Panc1 (cell line): ENCODE data around the gene LARP4B. TPM values are rescaled to one million over a fixed set of nuclear protein-coding genes. Genes with fewer than 3 reads are reported as not detected.

Source experiments
- ATAC-seq: fragments of 200-7000 bp; cut with Tn5 transposase; 2 replicates; pipeline ENCODE4 v1.9.1; 2020; ENCODE audit warnings: mild to moderate bottlenecking, moderate library complexity
- BruUV-seq: library from RNA; stranded (reverse); fragments of 400-500 nt; replicated peaks from 2 replicates; lab custom pipeline; 2021; lab: Mats Ljungman, UMichigan
- CTCF ChIA-PET: fragments of 300-600 bp; sonication (Branson Sonifier 250); formaldehyde crosslinking; loops from one replicate; lab custom pipeline; 2022; ENCODE audit warnings: antibody characterized with exemption; lab: Charles Lee
- POLR2A ChIA-PET: fragments of 300-600 bp; sonication (Branson Sonifier 250); formaldehyde crosslinking; loops from one replicate; lab custom pipeline; 2022; ENCODE audit warnings: antibody characterized with exemption; lab: Charles Lee
- DNase-seq: peaks from one replicate; pipeline ENCODE4 v3.0.0-alpha.2; 2010; ENCODE audit warnings: low read depth, low spot score
- H3K27ac ChIP-seq: 2 replicates; pipeline ENCODE4 v1.5.1; 2011; ENCODE audit warnings: mild to moderate bottlenecking, low read length, inconsistent platforms
- H3K27me3 ChIP-seq: fragments of 200-500 bp; sonication (Bioruptor generic); 2 replicates; pipeline ENCODE4 v1.6.0; 2014; ENCODE audit warnings: low read length, inconsistent platforms; ENCODE audit not compliant: control insufficient read depth, insufficient read depth
- H3K36me3 ChIP-seq: fragments of 200-500 bp; sonication (Bioruptor generic); 2 replicates; pipeline ENCODE4 v1.5.1; 2014; ENCODE audit warnings: inconsistent platforms, mild to moderate bottlenecking, low read length, moderate library complexity; ENCODE audit not compliant: control insufficient read depth, insufficient read depth
- H3K4me1 ChIP-seq: 2 replicates; pipeline ENCODE4 v1.5.1; 2011; ENCODE audit warnings: inconsistent platforms, mild to moderate bottlenecking, low read length, moderate library complexity; ENCODE audit not compliant: control insufficient read depth, insufficient read depth
- H3K4me3 ChIP-seq, 2 experiments: 2 replicates each; pipeline ENCODE4 v1.5.1; 2011 to 2012; ENCODE audit warnings: low read depth in 2 of 2, low read length in 2 of 2, mild to moderate bottlenecking in 2 of 2, inconsistent platforms in 1 of 2, moderate library complexity in 1 of 2
- H3K9me3 ChIP-seq: fragments of 200-500 bp; sonication (Bioruptor generic); 2 replicates; pipeline ENCODE4 v1.5.1; 2014; ENCODE audit warnings: low read depth, mild to moderate bottlenecking, inconsistent platforms, low read length, moderate library complexity; ENCODE audit not compliant: control insufficient read depth, insufficient read depth
- POLR2AphosphoS5 ChIP-seq: IDR thresholded peaks from 2 replicates; pipeline ENCODE4 v1.6.1; 2012; ENCODE audit warnings: mild to moderate bottlenecking, low read depth, low read length, moderate library complexity
- REST ChIP-seq, 2 experiments: IDR thresholded peaks; 2 replicates each; pipeline ENCODE4 v1.6.1; 2011 to 2012; ENCODE audit warnings: low read depth in 2 of 2, control low read depth in 1 of 2, low read length in 1 of 2, mild to moderate bottlenecking in 1 of 2, moderate library complexity in 1 of 2; ENCODE audit not compliant: insufficient read depth in 1 of 2
- SIN3A ChIP-seq: IDR thresholded peaks from 2 replicates; pipeline ENCODE4 v1.6.1; 2012; ENCODE audit warnings: low read depth, mild to moderate bottlenecking, low read length, moderate library complexity, borderline replicate concordance; ENCODE audit not compliant: insufficient read depth
- TCF7L2 ChIP-seq: IDR thresholded peaks from 2 replicates; pipeline ENCODE4 v1.6.1; 2011; ENCODE audit warnings: mild to moderate bottlenecking, low read depth, low read length, inconsistent platforms
- in situ Hi-C: cut with HindIII; loops from 2 replicates; pipeline ENCODE4 v1.10.0; 2016; ENCODE audit warnings: low sequenced_read_pairs, low pct_unique_long_range_greater_than_20kb
- intact Hi-C: fragments of 100-400 bp; cut with micrococcal nuclease; formaldehyde crosslinking; loops from one replicate; pipeline ENCODE4 v1.10.0; 2022; ENCODE audit not compliant: unreplicated experiment
- total RNA-seq: library from RNA; stranded (reverse); gene quantifications from one replicate; pipeline ENCODE4 v1.2.1, GENCODE V29; 2021; ENCODE audit not compliant: unreplicated experiment
- TF ChIP-seq, protein P1 (sequence below): fragments of 450-650 bp; IDR thresholded peaks from 2 replicates; pipeline ENCODE4 v1.5.1; 2017; ENCODE audit warnings: mild to moderate bottlenecking

The LARP4B gene
- total RNA-seq, 1 experiment from 2014 or later = 87.0 TPM

- BruUV-seq = no TSS peak
- Histone ChIP-seq H3K9me3 (no peaks in the 10 kb centered on the region), H3K36me3 (no peaks in the 10 kb centered on the region), H3K4me1 (no peaks in the 10 kb centered on the region), H3K4me3 (no peak overlapping the region), H3K27ac (no peak overlapping the region), H3K27me3 (no peaks in the 10 kb centered on the region)
- in situ Hi-C loops = no loop called here
- ATAC-seq (no peak), DNase-seq (no peak)
- intact Hi-C loops = no loop called here
- TF ChIP-seq, protein P1, sequence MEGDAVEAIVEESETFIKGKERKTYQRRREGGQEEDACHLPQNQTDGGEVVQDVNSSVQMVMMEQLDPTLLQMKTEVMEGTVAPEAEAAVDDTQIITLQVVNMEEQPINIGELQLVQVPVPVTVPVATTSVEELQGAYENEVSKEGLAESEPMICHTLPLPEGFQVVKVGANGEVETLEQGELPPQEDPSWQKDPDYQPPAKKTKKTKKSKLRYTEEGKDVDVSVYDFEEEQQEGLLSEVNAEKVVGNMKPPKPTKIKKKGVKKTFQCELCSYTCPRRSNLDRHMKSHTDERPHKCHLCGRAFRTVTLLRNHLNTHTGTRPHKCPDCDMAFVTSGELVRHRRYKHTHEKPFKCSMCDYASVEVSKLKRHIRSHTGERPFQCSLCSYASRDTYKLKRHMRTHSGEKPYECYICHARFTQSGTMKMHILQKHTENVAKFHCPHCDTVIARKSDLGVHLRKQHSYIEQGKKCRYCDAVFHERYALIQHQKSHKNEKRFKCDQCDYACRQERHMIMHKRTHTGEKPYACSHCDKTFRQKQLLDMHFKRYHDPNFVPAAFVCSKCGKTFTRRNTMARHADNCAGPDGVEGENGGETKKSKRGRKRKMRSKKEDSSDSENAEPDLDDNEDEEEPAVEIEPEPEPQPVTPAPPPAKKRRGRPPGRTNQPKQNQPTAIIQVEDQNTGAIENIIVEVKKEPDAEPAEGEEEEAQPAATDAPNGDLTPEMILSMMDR = no peak
- TF ChIP-seq SIN3A (no peak), POLR2AphosphoS5 (no peak), REST (IDR thresholded peaks at IDR 0.05; ENCODE audit: insufficient read depth in 1 of 2, low read depth in 2 of 2, low read length in 1 of 2) (no peak), TCF7L2 (no peak)
- ChIA-PET POLR2A (no interaction called here), CTCF (no interaction called here)
These were observed 15.5 kb upstream of the LARP4B start for GRCh38 chr10:947051-947450.

GRCh38 chr10:945778-946177, 14.3 kb upstream of the LARP4B start:
- intact Hi-C loops = no loop called here
- no peaks in the 10 kb centered on the region for H3K9me3 ChIP-seq
- CTCF ChIA-PET = no interaction called here
- POLR2A ChIA-PET = no interaction called here
- in situ Hi-C loops = no loop called here
- no TSS peak for BruUV-seq
- no peaks in the 10 kb centered on the region for H3K36me3 ChIP-seq
- ATAC-seq = no peak
- no peak overlapping the region for H3K27ac ChIP-seq
- no peaks in the 10 kb centered on the region for H3K27me3 ChIP-seq
- DNase-seq = no peak
- no peaks in the 10 kb centered on the region for H3K4me1 ChIP-seq
- H3K4me3 ChIP-seq = no peak overlapping the region
- no peak for TF ChIP-seq TCF7L2

- Histone ChIP-seq H3K27ac (no peak overlapping the region), H3K36me3 (no peaks in the 10 kb centered on the region), H3K4me1 (no peaks in the 10 kb centered on the region), H3K4me3 (no peak overlapping the region), H3K9me3 (no peaks in the 10 kb centered on the region), H3K27me3 (no peaks in the 10 kb centered on the region)
- intact Hi-C loops (no loop called here), in situ Hi-C loops (no loop called here)
- CTCF ChIA-PET = no interaction called here
- POLR2A ChIA-PET = no interaction called here
- BruUV-seq = no TSS peak
- DNase-seq (no peak), ATAC-seq (no peak)
- TF ChIP-seq SIN3A (no peak), POLR2AphosphoS5 (no peak)
These were observed 12.7 kb upstream of the LARP4B start for GRCh38 chr10:944034-944831.
